Measurements from ENCODE around the gene RTKN2. TPM values are rescaled to one million over a fixed set of nuclear protein-coding genes. Genes with fewer than 3 reads are reported as not detected.

The RTKN2 gene
- total RNA-seq, 4 donors from 2014 or later = 0.30 TPM; not detected in 3

DNA sequence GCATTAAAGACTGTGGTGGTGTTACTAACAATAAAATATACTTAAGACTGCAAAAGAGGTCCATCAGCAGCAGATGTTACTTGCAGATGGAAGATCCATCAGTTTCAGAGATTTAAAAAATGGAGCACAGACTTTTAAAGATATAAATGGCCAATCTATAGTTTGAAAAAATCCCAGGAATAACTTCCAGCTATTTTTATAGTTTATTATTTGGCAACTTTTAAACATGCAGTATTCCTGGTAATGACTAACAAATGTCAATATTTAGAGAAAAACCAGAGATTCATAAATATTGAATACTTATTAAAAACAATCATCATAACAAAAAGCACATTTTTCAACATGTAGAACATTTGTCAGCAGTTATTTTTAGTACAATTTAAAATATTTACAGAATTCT is 30.7 kb downstream of the RTKN2 start:
- H3K4me1 ChIP-seq = peaks cover 0 to 18% (median 2%) of the 10 kb centered on the region in 4 donors
- H3K36me3 ChIP-seq = no peaks in the 10 kb centered on the region
- H3K27me3 ChIP-seq = no peaks in the 10 kb centered on the region
- no peaks in the 10 kb centered on the region for H3K9me3 ChIP-seq
- TF ChIP-seq EP300 (IDR thresholded peaks at IDR 0.05) (no peak), POLR2A (IDR thresholded peaks at IDR 0.05) (no peak), CTCF (IDR thresholded peaks at IDR 0.05) (no peak)
- no peak overlapping the region for H3K4me3 ChIP-seq
- DNase-seq (ENCODE audit: low spot score in 2 of 2) = no peak
- H3K27ac ChIP-seq = no peak overlapping the region

- Histone ChIP-seq H3K4me3 (no peak overlapping the region), H3K9me3 (no peaks in the 10 kb centered on the region), H3K27me3 (no peaks in the 10 kb centered on the region), H3K36me3 (no peaks in the 10 kb centered on the region), H3K4me1 (peaks cover 0 to 17% (median 1%) of the 10 kb centered on the region in 4 donors), H3K27ac (no peak overlapping the region)
- DNase-seq (ENCODE audit: low spot score in 2 of 2) = no peak
- WGBS, 2 donors = 94 to 96% methylated on average over 2 of the region's 2 CpGs
- TF ChIP-seq EP300 (IDR thresholded peaks at IDR 0.05) (no peak), CTCF (IDR thresholded peaks at IDR 0.05) (no peak), POLR2A (IDR thresholded peaks at IDR 0.05) (no peak)
These were observed 31.1 kb downstream of the RTKN2 start for GRCh38 chr10:62237506-62237905.

GRCh38 chr10:62234077-62234605 is 34.5 kb downstream of the RTKN2 start:
- H3K36me3 ChIP-seq = no peaks in the 10 kb centered on the region
- no peak for DNase-seq (ENCODE audit: low spot score in 2 of 2)
- no peak overlapping the region for H3K4me3 ChIP-seq
- no peak for TF ChIP-seq EP300 (IDR thresholded peaks at IDR 0.05)
- no peak for TF ChIP-seq CTCF (IDR thresholded peaks at IDR 0.05)
- TF ChIP-seq POLR2A (IDR thresholded peaks at IDR 0.05) = no peak
- H3K4me1 ChIP-seq = peaks cover 0 to 27% (median 0%) of the 10 kb centered on the region in 4 donors
- no peaks in the 10 kb centered on the region for H3K9me3 ChIP-seq
- no peaks in the 10 kb centered on the region for H3K27me3 ChIP-seq
- WGBS, 2 donors = 73 to 75% methylated on average over 2 of the region's 2 CpGs
- H3K27ac ChIP-seq = no peak overlapping the region

DNA sequence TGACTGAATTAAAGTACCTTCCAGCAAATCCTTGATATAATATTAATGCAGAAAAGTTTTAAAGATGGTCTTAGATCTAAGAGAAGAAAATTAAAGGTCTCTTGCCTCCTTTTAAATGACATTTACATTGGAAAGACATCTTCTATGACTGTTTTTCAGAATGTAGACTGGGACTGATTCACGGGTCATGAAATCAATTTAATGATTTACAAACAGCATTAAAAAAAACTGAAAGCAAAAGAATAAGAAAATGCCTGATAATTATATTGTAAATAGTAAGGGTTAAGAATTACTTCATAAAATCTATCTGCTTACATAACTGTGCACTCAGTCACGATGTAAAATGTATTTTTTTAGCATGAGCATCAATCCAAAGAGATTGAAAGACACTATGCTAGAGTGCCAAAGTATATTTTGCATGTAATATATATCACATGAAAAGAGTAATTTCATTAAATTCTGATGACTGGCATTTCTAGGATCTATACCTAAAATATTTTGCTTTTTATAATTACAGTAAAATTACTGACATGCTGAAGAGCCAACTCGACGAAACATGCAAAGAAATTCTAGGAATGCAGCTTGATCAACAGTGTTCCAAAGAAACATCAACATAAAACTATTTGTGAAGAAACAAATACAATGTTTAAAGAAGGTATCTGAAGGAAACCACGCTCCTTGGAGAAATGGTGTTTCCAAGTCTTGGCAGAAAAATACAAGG is 35.1 kb downstream of the RTKN2 start:
- 52 to 57% methylated on average over 5 of the region's 5 CpGs for WGBS, 2 donors
- Histone ChIP-seq H3K4me3 (no peak overlapping the region), H3K27ac (no peak overlapping the region)

More for the DNA sequence above, 35.1 kb downstream of the RTKN2 start:
- Histone ChIP-seq H3K4me1 (peaks cover 0 to 27% (median 0%) of the 10 kb centered on the region in 4 donors), H3K36me3 (no peaks in the 10 kb centered on the region), H3K9me3 (no peaks in the 10 kb centered on the region), H3K27me3 (no peaks in the 10 kb centered on the region)
- DNase-seq (ENCODE audit: low spot score in 2 of 2) = no peak
- TF ChIP-seq POLR2A (IDR thresholded peaks at IDR 0.05) = no peak
- TF ChIP-seq CTCF (IDR thresholded peaks at IDR 0.05) = no peak
- no peak for TF ChIP-seq EP300 (IDR thresholded peaks at IDR 0.05)
